ENCODE results near the gene FOXC1.

DNA sequence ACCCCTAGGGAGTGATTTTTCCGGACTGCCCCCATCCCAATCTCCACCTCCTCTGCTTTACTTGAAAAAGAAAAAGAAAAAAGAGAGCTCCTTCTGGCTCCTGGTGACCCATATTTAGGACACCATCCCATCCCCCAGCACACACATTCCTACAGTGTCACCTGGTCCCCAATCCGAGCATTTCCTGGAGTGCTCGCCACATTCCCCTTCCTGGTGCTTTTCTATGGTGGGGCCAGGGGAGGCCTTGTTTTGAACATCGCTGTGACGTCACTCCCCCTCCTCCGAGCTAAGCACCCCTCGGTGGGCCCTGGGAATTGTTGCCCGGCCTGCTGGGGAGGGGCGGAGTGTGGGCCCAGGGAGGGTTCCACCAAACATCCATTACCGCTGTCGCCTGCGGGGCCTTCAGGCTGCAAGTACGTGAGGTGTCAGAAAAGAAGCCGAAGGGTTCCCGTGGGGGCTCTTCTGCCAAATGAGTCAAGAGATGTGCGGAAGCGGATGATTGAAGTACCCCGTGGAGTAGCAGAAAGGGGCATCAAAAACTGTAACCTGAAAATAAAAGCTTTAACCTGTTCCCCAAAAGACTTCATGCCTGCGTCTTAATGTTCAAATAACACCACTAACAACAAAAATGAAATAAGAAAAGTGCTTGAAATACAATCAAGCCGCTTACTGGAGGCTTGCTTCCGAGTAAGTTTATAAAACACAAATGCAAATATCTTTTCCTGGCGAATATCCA, 2.8 kb upstream of the FOXC1 start:
- no peak for TF ChIP-seq CBX5 (CRISPR knock-in tag; IDR thresholded peaks at IDR 0.05; ENCODE audit: borderline replicate concordance)
- TF ChIP-seq RFX5 (IDR thresholded peaks at IDR 0.05; ENCODE audit: low read depth, low read length), result no peak
- TF ChIP-seq HDAC6 (IDR thresholded peaks at IDR 0.05; ENCODE audit: low read depth, low read length), result no peak
- TF ChIP-seq YY1 (IDR thresholded peaks at IDR 0.05; ENCODE audit: insufficient read depth, insufficient replicate concordance, low read depth, low read length), result no peak
- TF ChIP-seq TARDBP (CRISPR knock-in tag; IDR thresholded peaks at IDR 0.05), result no peak
- no peak for TF ChIP-seq NONO (IDR thresholded peaks at IDR 0.05)
- no peak for TF ChIP-seq NONO (CRISPR knock-in tag; conservative IDR thresholded peaks at IDR 0.05)
- TF ChIP-seq, protein P1, sequence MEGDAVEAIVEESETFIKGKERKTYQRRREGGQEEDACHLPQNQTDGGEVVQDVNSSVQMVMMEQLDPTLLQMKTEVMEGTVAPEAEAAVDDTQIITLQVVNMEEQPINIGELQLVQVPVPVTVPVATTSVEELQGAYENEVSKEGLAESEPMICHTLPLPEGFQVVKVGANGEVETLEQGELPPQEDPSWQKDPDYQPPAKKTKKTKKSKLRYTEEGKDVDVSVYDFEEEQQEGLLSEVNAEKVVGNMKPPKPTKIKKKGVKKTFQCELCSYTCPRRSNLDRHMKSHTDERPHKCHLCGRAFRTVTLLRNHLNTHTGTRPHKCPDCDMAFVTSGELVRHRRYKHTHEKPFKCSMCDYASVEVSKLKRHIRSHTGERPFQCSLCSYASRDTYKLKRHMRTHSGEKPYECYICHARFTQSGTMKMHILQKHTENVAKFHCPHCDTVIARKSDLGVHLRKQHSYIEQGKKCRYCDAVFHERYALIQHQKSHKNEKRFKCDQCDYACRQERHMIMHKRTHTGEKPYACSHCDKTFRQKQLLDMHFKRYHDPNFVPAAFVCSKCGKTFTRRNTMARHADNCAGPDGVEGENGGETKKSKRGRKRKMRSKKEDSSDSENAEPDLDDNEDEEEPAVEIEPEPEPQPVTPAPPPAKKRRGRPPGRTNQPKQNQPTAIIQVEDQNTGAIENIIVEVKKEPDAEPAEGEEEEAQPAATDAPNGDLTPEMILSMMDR (CRISPR knock-in tag; IDR thresholded peaks at IDR 0.05), result no peak
- TF ChIP-seq, protein P2, sequence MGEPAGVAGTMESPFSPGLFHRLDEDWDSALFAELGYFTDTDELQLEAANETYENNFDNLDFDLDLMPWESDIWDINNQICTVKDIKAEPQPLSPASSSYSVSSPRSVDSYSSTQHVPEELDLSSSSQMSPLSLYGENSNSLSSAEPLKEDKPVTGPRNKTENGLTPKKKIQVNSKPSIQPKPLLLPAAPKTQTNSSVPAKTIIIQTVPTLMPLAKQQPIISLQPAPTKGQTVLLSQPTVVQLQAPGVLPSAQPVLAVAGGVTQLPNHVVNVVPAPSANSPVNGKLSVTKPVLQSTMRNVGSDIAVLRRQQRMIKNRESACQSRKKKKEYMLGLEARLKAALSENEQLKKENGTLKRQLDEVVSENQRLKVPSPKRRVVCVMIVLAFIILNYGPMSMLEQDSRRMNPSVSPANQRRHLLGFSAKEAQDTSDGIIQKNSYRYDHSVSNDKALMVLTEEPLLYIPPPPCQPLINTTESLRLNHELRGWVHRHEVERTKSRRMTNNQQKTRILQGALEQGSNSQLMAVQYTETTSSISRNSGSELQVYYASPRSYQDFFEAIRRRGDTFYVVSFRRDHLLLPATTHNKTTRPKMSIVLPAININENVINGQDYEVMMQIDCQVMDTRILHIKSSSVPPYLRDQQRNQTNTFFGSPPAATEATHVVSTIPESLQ (CRISPR knock-in tag; conservative IDR thresholded peaks at IDR 0.05), result no peak

All from HepG2 (cell line).